Neuronal stem cell (in vitro differentiated cells): Measurements from ENCODE around the gene ADSS1.
A peak's percentile ranks its signal among the peaks of the same experiment; 100 is the strongest.

Source experiments
- DNase-seq: peaks from one replicate; pipeline ENCODE4 v3.0.0-alpha.2; 2013; ENCODE audit warnings: low spot score
- H2AFZ ChIP-seq: one replicate; pipeline ENCODE4 v1.6.1; 2013; ENCODE audit warnings: mild to moderate bottlenecking, low read length, inconsistent platforms
- H2AK5ac ChIP-seq: 2 replicates; pipeline ENCODE4 v1.6.1; 2013; ENCODE audit warnings: low read depth, mild to moderate bottlenecking, inconsistent platforms, low read length, moderate library complexity, mixed read lengths
- H2BK120ac ChIP-seq: 2 replicates; pipeline ENCODE4 v1.6.1; 2013; ENCODE audit warnings: low read depth, mild to moderate bottlenecking, inconsistent platforms, low read length, moderate library complexity, mixed read lengths
- H2BK12ac ChIP-seq: one replicate; pipeline ENCODE4 v1.6.1; 2013; ENCODE audit warnings: low read length, inconsistent platforms
- H2BK15ac ChIP-seq: 2 replicates; pipeline ENCODE4 v1.6.1; 2013; ENCODE audit warnings: mild to moderate bottlenecking, low read length, inconsistent platforms, mixed read lengths
- H2BK5ac ChIP-seq: one replicate; pipeline ENCODE4 v1.6.1; 2013; ENCODE audit warnings: inconsistent platforms, mild to moderate bottlenecking, low read length, moderate library complexity
- H3K14ac ChIP-seq: one replicate; pipeline ENCODE4 v1.6.1; 2013; ENCODE audit warnings: low read length, inconsistent platforms
- H3K18ac ChIP-seq: 2 replicates; pipeline ENCODE4 v1.6.1; 2013; ENCODE audit warnings: low read length, inconsistent platforms
- H3K23ac ChIP-seq: 2 replicates; pipeline ENCODE4 v1.6.1; 2013; ENCODE audit warnings: low read depth, mild to moderate bottlenecking, mixed read lengths, low read length, inconsistent platforms; ENCODE audit not compliant: poor library complexity
- H3K27ac ChIP-seq: replicated peaks from 3 replicates; pipeline ENCODE4 v1.5.1; 2013; ENCODE audit warnings: low read length, inconsistent platforms
- H3K27me3 ChIP-seq, 3 experiments: 2 replicates each; pipeline ENCODE4 v1.6.1; 2013; ENCODE audit warnings: low read length in 3 of 3, mild to moderate bottlenecking in 2 of 3, inconsistent platforms in 1 of 3, low read depth in 1 of 3, mixed read lengths in 1 of 3, moderate library complexity in 1 of 3; ENCODE audit not compliant: control insufficient read depth in 3 of 3, insufficient read depth in 3 of 3
- H3K36me3 ChIP-seq, 2 donors: replicated peaks in 1 of 2; 2 replicates each; pipeline ENCODE4 v1.6.1; 2013; ENCODE audit warnings: low read length in 2 of 2; ENCODE audit not compliant: control insufficient read depth in 2 of 2, insufficient read depth in 2 of 2
- H3K4ac ChIP-seq: 2 replicates; pipeline ENCODE4 v1.6.1; 2013; ENCODE audit warnings: inconsistent platforms, mild to moderate bottlenecking, low read length, moderate library complexity
- H3K4me1 ChIP-seq, 2 donors: 1 replicate in 1 of 2; 2 replicates in 1 of 2; pipeline ENCODE4 v1.6.1; 2013; ENCODE audit warnings: low read length in 2 of 2, low read depth in 1 of 2; ENCODE audit not compliant: control insufficient read depth in 2 of 2, insufficient read depth in 1 of 2
- H3K4me2 ChIP-seq: one replicate; pipeline ENCODE4 v1.6.1; 2013; ENCODE audit warnings: mild to moderate bottlenecking, low read length, inconsistent platforms; ENCODE audit not compliant: insufficient read depth, poor library complexity, severe bottlenecking
- H3K4me3 ChIP-seq, 2 donors: 2 replicates each; pipeline ENCODE4 v1.5.1; 2013; ENCODE audit warnings: low read length in 2 of 2, mild to moderate bottlenecking in 2 of 2, inconsistent platforms in 1 of 2, moderate library complexity in 1 of 2
- H3K79me1 ChIP-seq: one replicate; pipeline ENCODE4 v1.6.1; 2013; ENCODE audit warnings: low read depth, mild to moderate bottlenecking, inconsistent platforms, low read length, moderate library complexity
- H3K9ac ChIP-seq: one replicate; pipeline ENCODE4 v1.6.1; 2013; ENCODE audit warnings: mild to moderate bottlenecking, low read depth, low read length, inconsistent platforms; ENCODE audit not compliant: poor library complexity
- H3K9me3 ChIP-seq, 2 donors: replicated peaks in 1 of 2; 2 replicates each; pipeline versions ENCODE3 to v1.6.1; 2013; ENCODE audit warnings: low read length in 2 of 2, mild to moderate bottlenecking in 2 of 2, inconsistent platforms in 1 of 2, low read depth in 1 of 2, mixed read lengths in 1 of 2, moderate library complexity in 1 of 2; ENCODE audit not compliant: control insufficient read depth in 2 of 2, insufficient read depth in 1 of 2
- H4K8ac ChIP-seq: one replicate; pipeline ENCODE4 v1.6.1; 2013; ENCODE audit warnings: low read depth, mild to moderate bottlenecking, inconsistent platforms, low read length, moderate library complexity
- H4K91ac ChIP-seq: one replicate; pipeline ENCODE4 v1.6.1; 2013; ENCODE audit warnings: low read length, low read depth, mild to moderate bottlenecking, inconsistent platforms; ENCODE audit not compliant: poor library complexity
- WGBS, 2 donors: extraction: QIAGEN DNeasy Blood & Tissue Kit; methylation state at CpG; one replicate each; pipeline ENCODE4 v1.1.7; 2013; ENCODE audit warnings: missing lambda C conversion rate in 2 of 2, mixed read lengths in 1 of 2; ENCODE audit not compliant: insufficient read length in 2 of 2, insufficient replicate concordance in 1 of 2; ENCODE audit errors: extremely low coverage in 2 of 2; 5-methylcytosine and 5-hydroxymethylcytosine counted together

Gene ADSS1

DNA sequence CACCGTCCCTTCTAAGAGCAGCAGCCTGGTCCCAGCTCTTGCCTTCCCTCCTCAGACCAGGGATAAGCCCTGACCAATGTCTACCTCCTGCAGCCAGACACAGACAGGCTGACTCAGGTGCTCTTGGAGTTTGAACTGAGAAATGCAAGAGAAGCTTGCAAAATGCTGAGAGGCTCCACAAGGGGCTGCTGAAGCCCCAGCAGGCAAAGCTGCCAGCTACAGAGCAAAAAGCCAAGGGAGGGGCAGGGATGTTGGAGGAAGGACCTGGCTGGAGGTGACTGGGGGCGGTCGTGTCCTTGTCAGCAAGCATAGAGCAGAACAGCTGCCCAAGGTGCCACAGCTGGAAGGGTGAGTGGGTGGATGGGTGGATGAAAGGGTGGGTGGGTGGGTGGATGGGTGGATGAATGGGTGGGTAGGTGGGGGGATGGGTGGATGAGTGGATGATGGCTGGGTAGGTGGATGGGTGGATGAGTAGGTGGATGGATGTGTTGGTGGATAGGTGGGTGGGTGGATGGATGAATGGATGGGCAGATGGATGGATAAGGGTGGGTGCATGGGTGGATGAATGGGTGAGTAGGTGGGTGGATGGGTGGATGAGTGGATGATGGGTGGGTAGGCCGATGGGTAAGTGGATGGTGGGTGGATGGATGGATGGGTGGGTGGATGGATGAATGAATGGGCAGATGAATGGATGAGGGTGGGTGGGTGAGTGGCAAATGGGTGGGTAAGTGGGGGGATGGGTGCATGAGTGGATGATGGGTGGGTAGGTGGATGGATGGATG is 38.6 kb upstream of the ADSS1 start:
- Histone ChIP-seq H3K4ac (no peak overlapping the region), H3K4me2 (no peak overlapping the region), H3K4me3 (no peak overlapping the region), H3K27ac (no peak overlapping the region), H3K9me3 (peaks cover 2 to 8% of the 10 kb centered on the region in 2 donors), H3K79me1 (peaks cover 7% of the 10 kb centered on the region), H3K36me3 (no peaks in the 10 kb centered on the region), H4K8ac (no peak overlapping the region), H2BK12ac (peak overlapping the region; percentile 86), H2AFZ (no peak overlapping the region), H3K27me3 (peaks cover 0 to 3% (median 0%) of the 10 kb centered on the region in 3 experiments), H3K9ac (no peak overlapping the region), H4K91ac (no peak overlapping the region), H3K23ac (no peak overlapping the region), H2BK5ac (no peak overlapping the region), H3K4me1 (peaks cover 46 to 54% of the 10 kb centered on the region in 2 donors), H2BK120ac (no peak overlapping the region), H2BK15ac (peak overlapping the region; percentile 56), H3K14ac (no peak overlapping the region), H3K18ac (peak overlapping the region; percentile 52), H2AK5ac (peak overlapping the region; percentile 77)
- no CpG with 5 or more reads among the region's 4 CpGs for WGBS, 2 donors
- no peak for DNase-seq

DNA sequence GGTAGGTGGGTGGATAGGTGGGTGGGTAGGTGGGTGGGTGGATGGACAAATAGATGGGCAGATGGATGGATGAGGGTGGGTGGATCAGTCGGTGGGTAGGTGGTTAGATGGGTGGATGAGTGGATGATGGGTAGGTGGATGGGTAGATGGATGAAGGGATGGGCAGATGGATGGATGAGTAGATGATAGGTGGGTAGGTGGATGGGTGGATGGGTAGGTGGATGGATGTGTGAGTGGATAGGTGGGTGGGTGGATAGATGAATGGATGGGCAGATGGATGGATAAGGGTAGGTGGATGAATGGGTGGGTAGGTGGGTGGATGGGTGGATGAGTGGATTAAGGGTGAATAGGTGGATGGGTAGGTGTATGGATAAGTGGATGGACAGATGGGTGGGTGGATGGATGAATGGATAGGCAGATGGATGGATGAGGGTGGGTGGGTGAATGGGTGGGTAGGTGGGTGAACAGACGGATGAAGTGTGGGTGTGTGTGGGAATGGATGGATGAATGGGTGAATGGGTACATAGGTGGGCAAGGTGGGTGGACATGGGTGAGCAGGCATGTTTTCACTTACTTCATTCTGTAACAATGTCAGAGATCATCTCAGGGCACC is 37.9 kb upstream of the ADSS1 start:
- Histone ChIP-seq H3K23ac (no peak overlapping the region), H2BK120ac (no peak overlapping the region), H2AFZ (no peak overlapping the region), H3K27me3 (peaks cover 0 to 3% (median 0%) of the 10 kb centered on the region in 3 experiments), H3K4me3 (no peak overlapping the region), H3K4ac (no peak overlapping the region), H2BK12ac (no peak overlapping the region), H3K4me1 (peaks cover 47 to 48% of the 10 kb centered on the region in 2 donors), H2BK5ac (no peak overlapping the region), H2AK5ac (no peak overlapping the region), H4K91ac (no peak overlapping the region), H3K27ac (no peak overlapping the region), H3K18ac (no peak overlapping the region), H3K9me3 (peaks cover 2 to 8% of the 10 kb centered on the region in 2 donors), H2BK15ac (no peak overlapping the region), H4K8ac (no peak overlapping the region), H3K36me3 (no peaks in the 10 kb centered on the region), H3K79me1 (peaks cover 12% of the 10 kb centered on the region), H3K4me2 (no peak overlapping the region), H3K9ac (no peak overlapping the region), H3K14ac (no peak overlapping the region)
- no CpG with 5 or more reads among the region's 2 CpGs for WGBS, 2 donors
- DNase-seq: no peak

DNA sequence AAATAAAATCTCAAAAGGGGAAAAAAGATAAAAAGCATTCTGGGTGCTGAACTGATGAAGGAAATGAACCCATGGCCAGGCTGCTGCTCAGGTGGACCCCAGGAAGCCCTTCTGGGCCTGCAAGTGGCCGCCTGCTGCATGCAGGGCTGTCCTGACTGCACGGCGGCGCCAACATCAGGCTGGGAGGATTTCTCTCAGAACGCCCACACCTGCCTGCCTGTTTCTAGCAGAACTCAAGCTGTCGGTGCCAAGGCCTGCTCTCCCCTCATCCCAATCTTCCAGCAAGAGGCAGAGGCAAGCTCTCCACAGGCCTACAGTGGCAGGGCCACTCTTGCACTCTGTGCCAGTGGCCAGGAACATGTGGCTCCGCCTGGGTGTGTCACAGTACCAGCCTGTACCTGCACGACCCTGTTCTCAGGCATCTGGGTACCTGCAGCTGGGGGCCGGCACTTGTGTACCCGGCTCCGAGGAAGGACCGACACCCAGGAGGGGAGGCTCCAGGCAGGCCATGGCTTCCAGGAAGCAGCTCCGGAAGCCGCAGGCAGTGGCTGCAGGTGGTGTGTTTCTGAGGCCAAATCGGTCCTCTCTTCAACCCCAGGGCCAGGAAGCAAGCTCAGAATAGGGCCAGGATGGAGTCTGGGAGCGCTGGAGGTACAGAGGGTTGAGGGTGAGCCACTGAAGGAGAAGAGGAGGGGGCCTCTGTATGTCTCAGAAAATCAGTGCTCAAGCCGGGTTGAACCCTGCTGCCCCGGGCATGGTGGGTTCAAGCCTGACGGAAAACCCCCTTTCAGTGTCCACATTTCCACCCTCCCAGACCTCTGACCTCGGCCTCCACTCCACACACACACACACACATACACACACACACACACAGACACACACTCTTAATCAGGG is 37.2 kb upstream of the ADSS1 start:
- H4K91ac ChIP-seq: no peak overlapping the region
- no CpG with 5 or more reads among the region's 20 CpGs for WGBS, 2 donors
- H2AFZ ChIP-seq: no peak overlapping the region
- peaks cover 2 to 8% of the 10 kb centered on the region in 2 donors for H3K9me3 ChIP-seq
- no peak overlapping the region for H3K14ac ChIP-seq
- H2AK5ac ChIP-seq: peak overlapping the region; percentile 90
- no peak for DNase-seq
- peak overlapping the region; percentile 93 for H2BK120ac ChIP-seq
- H3K4me3 ChIP-seq: no peak overlapping the region
- peak overlapping the region; percentile 98 for H2BK15ac ChIP-seq
- no peak overlapping the region for H2BK5ac ChIP-seq
- H3K4me1 ChIP-seq: peaks cover 40 to 46% of the 10 kb centered on the region in 2 donors
- peak overlapping the region; percentile 93 for H2BK12ac ChIP-seq
- no peak overlapping the region for H3K27ac ChIP-seq
- peaks cover 19% of the 10 kb centered on the region for H3K79me1 ChIP-seq
- peaks cover 0 to 3% (median 0%) of the 10 kb centered on the region in 3 experiments for H3K27me3 ChIP-seq
- H3K4me2 ChIP-seq: no peak overlapping the region
- no peaks in the 10 kb centered on the region for H3K36me3 ChIP-seq
- peak overlapping the region; percentile 94 for H3K18ac ChIP-seq
- H3K4ac ChIP-seq: no peak overlapping the region
- H4K8ac ChIP-seq: no peak overlapping the region
- no peak overlapping the region for H3K9ac ChIP-seq
- no peak overlapping the region for H3K23ac ChIP-seq
